DOHH2 (cell line): ENCODE results near the gene MAP9.
"Not testable (repeated sequence)": the region's sequence is repeated elsewhere in the genome, so short reads cannot be mapped to it uniquely, and the experiment has no call there.

Experiments used
- H3F3A ChIP-seq: fragments of 200-600 bp; sonication (generic), shearing (Covaris generic); 2 replicates; pipeline ENCODE4 v1.6.0; 2016; ENCODE audit warnings: antibody characterized with exemption, mild to moderate bottlenecking; ENCODE audit not compliant: control insufficient read depth, insufficient read depth
- H3K27ac ChIP-seq: fragments of 200-600 bp; sonication (generic); 2 replicates; pipeline ENCODE4 v1.5.1; 2014; ENCODE audit warnings: low read depth, mild to moderate bottlenecking, low read length, moderate library complexity
- H3K27me3 ChIP-seq: fragments of 200-600 bp; sonication (generic); 2 replicates; pipeline ENCODE4 v1.6.1; 2014; ENCODE audit warnings: mild to moderate bottlenecking, low read length, mixed read lengths; ENCODE audit not compliant: control insufficient read depth
- H3K36me3 ChIP-seq: fragments of 200-600 bp; sonication (generic); 2 replicates; pipeline ENCODE4 v1.6.1; 2014; ENCODE audit warnings: mild to moderate bottlenecking, low read length, moderate library complexity, mixed read lengths; ENCODE audit not compliant: control insufficient read depth
- H3K4me1 ChIP-seq: fragments of 200-600 bp; sonication (generic); 2 replicates; pipeline ENCODE4 v1.6.1; 2014; ENCODE audit warnings: mild to moderate bottlenecking, low read length, mixed read lengths; ENCODE audit not compliant: control insufficient read depth
- H3K4me2 ChIP-seq: fragments of 200-600 bp; sonication (generic); 2 replicates; pipeline ENCODE4 v1.6.0; 2014; ENCODE audit warnings: mild to moderate bottlenecking, low read length, moderate library complexity
- H3K4me3 ChIP-seq: fragments of 200-600 bp; sonication (generic); 2 replicates; pipeline ENCODE4 v1.5.1; 2014; ENCODE audit warnings: mild to moderate bottlenecking, low read length, mixed read lengths
- H3K79me2 ChIP-seq: fragments of 200-600 bp; sonication (generic); 2 replicates; pipeline ENCODE4 v1.6.1; 2014; ENCODE audit warnings: mild to moderate bottlenecking, low read length, mixed read lengths; ENCODE audit not compliant: control insufficient read depth
- H3K9me2 ChIP-seq: fragments of 200-600 bp; sonication (generic); replicated peaks from 2 replicates; pipeline ENCODE4 v1.6.1; 2014; ENCODE audit warnings: mild to moderate bottlenecking, low read length, mixed read lengths; ENCODE audit not compliant: control insufficient read depth
- H3K9me3 ChIP-seq: fragments of 200-600 bp; sonication (generic); 2 replicates; pipeline ENCODE4 v1.6.1; 2014; ENCODE audit warnings: antibody characterized with exemption, low read length, mixed read lengths; ENCODE audit not compliant: control insufficient read depth, insufficient read depth
- H4K20me1 ChIP-seq: fragments of 200-600 bp; sonication (generic); 2 replicates; pipeline ENCODE4 v1.6.0; 2014; ENCODE audit warnings: low read depth, mild to moderate bottlenecking, antibody characterized with exemption, low read length, moderate library complexity; ENCODE audit not compliant: control insufficient read depth, insufficient read depth
- EZH2phosphoT487 ChIP-seq: fragments of 200-600 bp; sonication (generic); IDR thresholded peaks from 2 replicates; pipeline ENCODE4 v1.6.1; 2017; ENCODE audit warnings: borderline replicate concordance, mild to moderate bottlenecking, antibody characterized with exemption, low read length, moderate library complexity, mixed read lengths
- TF ChIP-seq, protein P1 (sequence below): fragments of 200-600 bp; sonication (generic); IDR thresholded peaks from one replicate; pipeline ENCODE4 v1.5.1; 2014; ENCODE audit warnings: antibody characterized with exemption, mild to moderate bottlenecking, low read depth, low read length; ENCODE audit not compliant: poor library complexity, severe bottlenecking

Gene MAP9

DNA sequence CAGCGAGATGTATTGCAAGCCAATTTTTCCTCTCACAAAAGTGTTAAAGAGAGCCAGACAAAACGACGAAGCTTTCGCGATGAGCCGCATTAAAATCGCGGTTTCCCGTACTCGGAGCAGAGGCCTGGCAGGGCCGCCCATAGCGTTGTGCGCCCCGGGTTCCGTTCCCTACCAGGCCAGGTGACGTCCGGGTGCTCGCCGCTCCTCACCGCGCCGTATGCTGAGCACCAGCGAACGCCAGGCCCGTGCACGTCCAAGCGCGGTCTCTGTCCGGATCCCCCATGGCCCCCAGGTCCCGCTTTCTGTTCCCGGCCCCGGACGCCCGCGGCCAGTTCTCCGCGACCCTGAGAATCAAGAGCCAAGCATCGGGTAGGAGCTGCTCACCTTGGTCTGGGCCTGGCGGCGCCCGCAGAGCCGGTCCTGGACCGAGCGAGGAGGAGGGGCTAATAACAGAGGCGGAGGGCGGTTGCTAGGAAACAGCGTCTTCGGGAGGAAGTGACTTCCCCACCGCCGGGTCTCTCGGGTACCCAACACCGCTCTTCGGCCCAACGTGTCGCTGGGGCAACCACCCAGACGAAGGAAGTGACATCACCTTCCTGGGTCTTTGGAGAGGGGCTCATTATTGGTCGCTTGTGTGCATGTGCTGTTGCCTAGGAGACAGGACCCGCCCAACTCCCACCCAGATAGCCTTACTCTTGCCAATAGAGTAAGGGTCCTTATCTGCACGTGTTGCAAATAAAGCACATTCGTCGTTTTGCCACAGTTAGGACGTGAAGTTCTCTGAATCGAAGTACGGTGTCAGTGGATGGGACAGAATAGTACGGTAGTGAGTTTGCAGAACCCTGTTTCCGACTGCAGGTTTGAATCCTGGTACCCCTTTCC lies at the start of gene MAP9:
Gene MAP9 (minus strand): TSS at position 579 of the 882 bp plus-strand sequence. CDS start 1,115 bp downstream, outside the sequence.
- Histone ChIP-seq H4K20me1 (no peaks in the 10 kb centered on the region), H3K36me3 (peaks cover 2% of the 10 kb centered on the region; the same call in 1 of the 2 replicates), H3K79me2 (peaks cover 16% of the 10 kb centered on the region), H3K27me3 (no peaks in the 10 kb centered on the region), H3F3A (peaks cover 5% of the 10 kb centered on the region; the same call in 1 of the 2 replicates), H3K4me3 (peak within 1 kb of the TSS; percentile 84), H3K4me2 (peak within 1 kb of the TSS; percentile 75), H3K9me3 (no peaks in the 10 kb centered on the region), H3K27ac (peak within 1 kb of the TSS; percentile 64), H3K4me1 (peaks cover 19% of the 10 kb centered on the region), H3K9me2 (no peaks in the 10 kb centered on the region)
- TF ChIP-seq, protein P1, sequence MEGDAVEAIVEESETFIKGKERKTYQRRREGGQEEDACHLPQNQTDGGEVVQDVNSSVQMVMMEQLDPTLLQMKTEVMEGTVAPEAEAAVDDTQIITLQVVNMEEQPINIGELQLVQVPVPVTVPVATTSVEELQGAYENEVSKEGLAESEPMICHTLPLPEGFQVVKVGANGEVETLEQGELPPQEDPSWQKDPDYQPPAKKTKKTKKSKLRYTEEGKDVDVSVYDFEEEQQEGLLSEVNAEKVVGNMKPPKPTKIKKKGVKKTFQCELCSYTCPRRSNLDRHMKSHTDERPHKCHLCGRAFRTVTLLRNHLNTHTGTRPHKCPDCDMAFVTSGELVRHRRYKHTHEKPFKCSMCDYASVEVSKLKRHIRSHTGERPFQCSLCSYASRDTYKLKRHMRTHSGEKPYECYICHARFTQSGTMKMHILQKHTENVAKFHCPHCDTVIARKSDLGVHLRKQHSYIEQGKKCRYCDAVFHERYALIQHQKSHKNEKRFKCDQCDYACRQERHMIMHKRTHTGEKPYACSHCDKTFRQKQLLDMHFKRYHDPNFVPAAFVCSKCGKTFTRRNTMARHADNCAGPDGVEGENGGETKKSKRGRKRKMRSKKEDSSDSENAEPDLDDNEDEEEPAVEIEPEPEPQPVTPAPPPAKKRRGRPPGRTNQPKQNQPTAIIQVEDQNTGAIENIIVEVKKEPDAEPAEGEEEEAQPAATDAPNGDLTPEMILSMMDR, result no peak
- TF ChIP-seq EZH2phosphoT487, result no peak

DNA sequence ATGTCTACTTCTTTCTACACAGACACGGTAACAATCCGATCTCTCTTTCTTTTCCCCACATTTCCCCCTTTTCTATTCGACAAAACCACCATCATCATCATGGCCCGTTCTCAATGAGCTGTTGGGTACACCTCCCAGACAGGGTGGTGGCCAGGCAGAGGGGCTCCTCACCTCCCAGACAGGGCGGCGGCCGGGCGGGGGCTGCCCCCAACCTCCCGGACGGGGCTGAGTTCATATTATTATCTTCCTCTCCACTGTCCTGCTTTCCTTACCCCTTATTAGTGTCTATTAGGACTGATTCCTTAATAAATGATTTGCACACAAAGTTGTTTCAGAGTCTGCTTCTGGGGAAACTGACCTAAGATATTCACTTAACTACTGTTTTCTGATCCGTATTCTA lies 48.0 kb upstream of the MAP9 start:
- H3K9me2 ChIP-seq, H3K4me3 ChIP-seq, H3K79me2 ChIP-seq, H3K36me3 ChIP-seq, H3F3A ChIP-seq, H3K4me1 ChIP-seq, H3K27ac ChIP-seq, H3K4me2 ChIP-seq, H4K20me1 ChIP-seq, H3K9me3 ChIP-seq, H3K27me3 ChIP-seq: not testable (repeated sequence)

DNA sequence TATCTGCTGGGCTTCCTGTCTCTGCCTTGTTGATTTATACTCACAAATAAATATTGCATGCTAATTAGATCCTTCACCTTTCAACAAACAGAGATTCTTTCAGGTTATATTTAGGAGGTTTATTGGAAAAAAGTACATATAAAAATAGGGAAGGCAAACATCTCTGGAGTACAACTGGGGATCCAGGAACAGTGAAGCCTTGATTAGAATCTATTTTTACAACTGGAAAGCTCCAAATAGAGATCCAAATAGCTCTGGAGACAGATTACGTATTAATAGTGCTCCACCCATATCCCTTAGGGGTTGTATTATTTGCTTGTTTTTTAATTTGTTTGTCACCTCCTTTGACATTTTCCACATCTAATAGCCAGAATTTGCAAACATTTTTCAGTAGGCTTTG lies 46.9 kb upstream of the MAP9 start:
- TF ChIP-seq, protein P1, result no peak
- TF ChIP-seq EZH2phosphoT487, result no peak
- Histone ChIP-seq H3K4me2 (no peak overlapping the region), H4K20me1 (no peaks in the 10 kb centered on the region), H3K79me2 (no peaks in the 10 kb centered on the region), H3K36me3 (no peaks in the 10 kb centered on the region), H3K4me3 (no peak overlapping the region), H3K9me3 (no peaks in the 10 kb centered on the region), H3K4me1 (no peaks in the 10 kb centered on the region), H3K27me3 (no peaks in the 10 kb centered on the region), H3F3A (no peaks in the 10 kb centered on the region), H3K9me2 (no peaks in the 10 kb centered on the region), H3K27ac (no peak overlapping the region)

DNA sequence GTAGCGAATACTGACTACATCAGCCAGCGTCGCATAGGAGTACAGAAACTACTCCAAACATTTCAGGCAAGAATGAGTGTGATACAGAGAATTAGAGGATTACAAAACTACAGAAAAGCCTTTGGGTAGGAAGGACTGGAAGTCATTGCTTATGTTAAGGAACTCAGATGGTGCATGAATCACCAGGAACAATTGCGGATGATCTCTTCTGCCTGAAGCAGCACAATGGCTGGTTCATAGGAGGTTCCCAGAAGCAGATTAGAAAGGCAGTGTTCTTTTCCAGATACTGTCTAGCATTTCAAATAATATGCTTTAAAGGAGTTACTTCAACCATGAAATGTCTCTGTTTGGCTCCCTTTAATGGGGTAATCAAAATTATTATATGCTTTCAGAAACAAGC lies 42.5 kb upstream of the MAP9 start:
- TF ChIP-seq, protein P1, result no peak
- TF ChIP-seq EZH2phosphoT487, result no peak
- Histone ChIP-seq H3K79me2 (no peaks in the 10 kb centered on the region), H4K20me1 (no peaks in the 10 kb centered on the region), H3K36me3 (no peaks in the 10 kb centered on the region), H3K4me3 (no peak overlapping the region), H3K27ac (no peak overlapping the region), H3K4me2 (no peak overlapping the region), H3K27me3 (no peaks in the 10 kb centered on the region), H3K9me2 (no peaks in the 10 kb centered on the region), H3K9me3 (no peaks in the 10 kb centered on the region), H3K4me1 (no peaks in the 10 kb centered on the region), H3F3A (no peaks in the 10 kb centered on the region)
